ENCODE results near the gene SEM1. TPM values are rescaled to one million over a fixed set of nuclear protein-coding genes. Genes with fewer than 3 reads are reported as not detected.
A peak's percentile ranks its signal among the peaks of the same experiment; 100 is the strongest.
"Not testable (repeated sequence)": the region's sequence is repeated elsewhere in the genome, so short reads cannot be mapped to it uniquely, and the experiment has no call there.

SEM1 gene
- total RNA-seq, 2 experiments from 2014 or later, result 17.4 to 18.2 TPM

GRCh38 chr7:96700516-96700915 lies 9.1 kb downstream of the SEM1 start:
- peaks cover 27% of the 10 kb centered on the region for H3K36me3 ChIP-seq (ENCODE audit: insufficient read depth, low read length)
- no peak for ATAC-seq (ENCODE audit: poor library complexity)
- no peaks in the 10 kb centered on the region for H3K9me3 Mint-ChIP-seq
- peaks cover 91% of the 10 kb centered on the region for H3K4me1 Mint-ChIP-seq (ENCODE audit: low read depth)
- H3K27ac ChIP-seq (ENCODE audit: low read depth in 1 of 2, low read length in 2 of 2), result no peak overlapping the region
- DNase-seq, result no peak
- peaks cover 63% of the 10 kb centered on the region for H3K36me3 Mint-ChIP-seq (ENCODE audit: low read depth)
- TF ChIP-seq CTCF (IDR thresholded peaks at IDR 0.05), result no peak
- ChIA-PET POLR2A (no interaction called here), CTCF (no interaction called here)
- peaks cover 14% of the 10 kb centered on the region for H3K4me1 ChIP-seq (ENCODE audit: insufficient read depth, low read length)
- intact Hi-C loops (cut with DNase I, micrococcal nuclease), result loop anchor here in 1 of 2 experiments (10.0 kb wide), 2 partner anchors 376 to 414 kb away; partner anchors contain the start of genes SDHAF3 and SLC25A13
- no peaks in the 10 kb centered on the region for H3K27me3 Mint-ChIP-seq
- H3K4me3 ChIP-seq (ENCODE audit: low read length), result no peak overlapping the region
- no peak overlapping the region for H3K4me3 Mint-ChIP-seq
- peak overlapping the region; percentile 1 for H3K27ac Mint-ChIP-seq
- no peaks in the 10 kb centered on the region for H3K9me3 ChIP-seq (ENCODE audit: control insufficient read depth in 1 of 2, insufficient read depth in 1 of 2, low read length in 2 of 2)
- H3K27me3 ChIP-seq (ENCODE audit: control insufficient read depth in 1 of 2, insufficient read depth in 2 of 2, low read length in 2 of 2), result no peaks in the 10 kb centered on the region

- Histone ChIP-seq H3K27me3 (ENCODE audit: control insufficient read depth in 1 of 2, insufficient read depth in 2 of 2, low read length in 2 of 2) (no peaks in the 10 kb centered on the region), H3K4me3 (ENCODE audit: low read length) (no peak overlapping the region), H3K36me3 (ENCODE audit: insufficient read depth, low read length) (peaks cover 22% of the 10 kb centered on the region), H3K4me1 (ENCODE audit: insufficient read depth, low read length) (peaks cover 14% of the 10 kb centered on the region), H3K27ac (ENCODE audit: low read depth in 1 of 2, low read length in 2 of 2) (no peak overlapping the region), H3K9me3 (ENCODE audit: control insufficient read depth in 1 of 2, insufficient read depth in 1 of 2, low read length in 2 of 2) (no peaks in the 10 kb centered on the region)
- ChIA-PET POLR2A (no interaction called here), CTCF (no interaction called here)
- intact Hi-C loops (cut with DNase I, micrococcal nuclease), result no loop called here
- no peak for TF ChIP-seq CTCF (IDR thresholded peaks at IDR 0.05)
- Mint-ChIP-seq H3K27ac (peak overlapping the region; percentile 1), H3K4me3 (no peak overlapping the region), H3K27me3 (no peaks in the 10 kb centered on the region), H3K9me3 (no peaks in the 10 kb centered on the region), H3K36me3 (ENCODE audit: low read depth) (peaks cover 64% of the 10 kb centered on the region), H3K4me1 (ENCODE audit: low read depth) (peaks cover 90% of the 10 kb centered on the region)
- ATAC-seq (ENCODE audit: poor library complexity) (no peak), DNase-seq (no peak)
Observed at GRCh38 chr7:96699219-96699871, 10.3 kb downstream of the SEM1 start.

- CTCF ChIA-PET; H3K4me3 ChIP-seq (ENCODE audit: low read length); DNase-seq; ATAC-seq (ENCODE audit: poor library complexity); H3K4me3 Mint-ChIP-seq; H3K9me3 ChIP-seq (ENCODE audit: control insufficient read depth in 1 of 2, insufficient read depth in 1 of 2, low read length in 2 of 2); H3K4me1 ChIP-seq (ENCODE audit: insufficient read depth, low read length); H3K27ac ChIP-seq (ENCODE audit: low read depth in 1 of 2, low read length in 2 of 2); POLR2A ChIA-PET; H3K9me3 Mint-ChIP-seq; H3K27ac Mint-ChIP-seq; intact Hi-C loops (cut with DNase I, micrococcal nuclease); H3K27me3 Mint-ChIP-seq; H3K27me3 ChIP-seq (ENCODE audit: control insufficient read depth in 1 of 2, insufficient read depth in 2 of 2, low read length in 2 of 2): not testable (repeated sequence)
- H3K36me3 Mint-ChIP-seq (ENCODE audit: low read depth), result peaks cover 64% of the 10 kb centered on the region
- peaks cover 20% of the 10 kb centered on the region for H3K36me3 ChIP-seq (ENCODE audit: insufficient read depth, low read length)
- peaks cover 87% of the 10 kb centered on the region for H3K4me1 Mint-ChIP-seq (ENCODE audit: low read depth)
Observed at GRCh38 chr7:96698449-96698848, 11.2 kb downstream of the SEM1 start.

GRCh38 chr7:96697822-96698221 lies 11.8 kb downstream of the SEM1 start:
- intact Hi-C loops (cut with DNase I, micrococcal nuclease), result no loop called here
- no peaks in the 10 kb centered on the region for H3K9me3 Mint-ChIP-seq
- H3K36me3 Mint-ChIP-seq (ENCODE audit: low read depth), result peaks cover 68% of the 10 kb centered on the region
- ATAC-seq (ENCODE audit: poor library complexity) (no peak), DNase-seq (no peak)
- POLR2A ChIA-PET, result no interaction called here
- H3K9me3 ChIP-seq (ENCODE audit: control insufficient read depth in 1 of 2, insufficient read depth in 1 of 2, low read length in 2 of 2), result no peaks in the 10 kb centered on the region
- no peak overlapping the region for H3K4me3 Mint-ChIP-seq
- no peaks in the 10 kb centered on the region for H3K27me3 Mint-ChIP-seq
- no peak overlapping the region for H3K4me3 ChIP-seq (ENCODE audit: low read length)
- no peak for TF ChIP-seq CTCF (IDR thresholded peaks at IDR 0.05)
- H3K27ac ChIP-seq (ENCODE audit: low read depth in 1 of 2, low read length in 2 of 2), result no peak overlapping the region
- H3K4me1 ChIP-seq (ENCODE audit: insufficient read depth, low read length), result peaks cover 8% of the 10 kb centered on the region
- H3K27ac Mint-ChIP-seq, result peak overlapping the region; percentile 57
- peaks cover 83% of the 10 kb centered on the region for H3K4me1 Mint-ChIP-seq (ENCODE audit: low read depth)
- CTCF ChIA-PET, result no interaction called here
- H3K27me3 ChIP-seq (ENCODE audit: control insufficient read depth in 1 of 2, insufficient read depth in 2 of 2, low read length in 2 of 2), result no peaks in the 10 kb centered on the region
- H3K36me3 ChIP-seq (ENCODE audit: insufficient read depth, low read length), result peaks cover 23% of the 10 kb centered on the region

Measured in CD4-positive, alpha-beta T cell (primary cell).